GM12878 (cell line): Measurements from ENCODE around the gene CTDSP1.

Experiments
- ASH2L ChIP-seq: fragments of 300-600, 200-600 bp; sonication (generic); IDR thresholded peaks from 2 replicates; pipeline ENCODE4 v1.6.1; 2017; ENCODE audit warnings: low read depth, mild to moderate bottlenecking, borderline replicate concordance
- MEF2A ChIP-seq: IDR thresholded peaks from 2 replicates; pipeline ENCODE4 v1.6.1; 2011; ENCODE audit warnings: low read depth, mild to moderate bottlenecking, low read length, moderate library complexity; ENCODE audit not compliant: insufficient read depth
- POLR2A ChIP-seq: IDR thresholded peaks from 2 replicates; pipeline ENCODE4 v1.6.1; 2011; ENCODE audit warnings: low read depth, mild to moderate bottlenecking, low read length
- SPI1 ChIP-seq: IDR thresholded peaks from 2 replicates; pipeline ENCODE4 v1.6.1; 2011; ENCODE audit warnings: low read depth, mild to moderate bottlenecking, low read length, moderate library complexity, borderline replicate concordance; ENCODE audit not compliant: insufficient read depth
- TF ChIP-seq, protein P1 (sequence below), 3 experiments: IDR thresholded peaks in 2 of 3; conservative IDR thresholded peaks in 1 of 3; 2 replicates each; pipeline ENCODE4 v1.5.1; 2011; ENCODE audit warnings: low read depth in 3 of 3, low read length in 3 of 3, mild to moderate bottlenecking in 3 of 3, control low read depth in 2 of 3, moderate library complexity in 2 of 3, inconsistent platforms in 1 of 3, mixed read lengths in 1 of 3; ENCODE audit not compliant: control insufficient read depth in 2 of 3, insufficient read depth in 1 of 3; ENCODE audit errors: extremely low read depth in 1 of 3
- TF ChIP-seq, protein P2 (sequence below): fragments of 450-650 bp; formaldehyde crosslinking; IDR thresholded peaks from 2 replicates; pipeline ENCODE4 v1.5.0; 2022; ENCODE audit warnings: mild to moderate bottlenecking, missing genetic modification characterization
- TF ChIP-seq, protein P3 (sequence below): IDR thresholded peaks from 2 replicates; pipeline ENCODE4 v1.6.1; 2012; ENCODE audit warnings: improper control_type of control experiment, low read depth, low read length; ENCODE audit not compliant: insufficient replicate concordance
- TF ChIP-seq, protein P4 (sequence below): fragments of 450-650 bp; IDR thresholded peaks from 2 replicates; pipeline ENCODE4 v1.6.1; 2017; ENCODE audit warnings: borderline replicate concordance

DNA sequence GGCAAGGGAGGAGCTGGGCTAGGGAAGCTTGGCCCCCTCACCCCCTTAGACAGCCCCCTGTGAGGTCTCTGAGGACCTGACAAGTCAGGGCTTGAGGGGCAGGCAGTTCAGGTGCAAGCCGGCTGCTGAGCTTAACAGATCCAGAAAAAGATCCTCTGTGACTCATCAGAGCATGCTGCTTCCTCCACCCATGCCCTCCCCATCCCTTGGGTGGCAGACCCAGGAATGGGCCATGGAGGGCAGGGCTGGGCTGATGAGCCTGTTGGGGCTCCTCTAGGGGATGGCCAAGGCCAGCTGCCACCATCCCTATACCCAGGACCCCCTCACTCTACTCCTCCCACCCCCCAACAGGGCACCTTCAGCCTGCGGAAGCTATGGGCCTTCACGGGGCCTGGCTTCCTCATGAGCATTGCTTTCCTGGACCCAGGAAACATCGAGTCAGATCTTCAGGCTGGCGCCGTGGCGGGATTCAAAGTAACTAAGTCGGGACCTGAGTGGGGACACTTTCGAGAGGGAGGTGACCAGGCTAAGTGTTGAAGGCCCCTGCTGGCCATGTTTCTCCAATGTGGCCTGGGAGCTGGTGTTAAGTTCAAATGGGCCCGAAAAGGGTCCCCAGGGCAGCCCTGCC lies 15.7 kb upstream of the CTDSP1 start:
- TF ChIP-seq POLR2A (no peak), ASH2L (no peak), MEF2A (no peak), SPI1 (no peak)
- TF ChIP-seq, protein P1, sequence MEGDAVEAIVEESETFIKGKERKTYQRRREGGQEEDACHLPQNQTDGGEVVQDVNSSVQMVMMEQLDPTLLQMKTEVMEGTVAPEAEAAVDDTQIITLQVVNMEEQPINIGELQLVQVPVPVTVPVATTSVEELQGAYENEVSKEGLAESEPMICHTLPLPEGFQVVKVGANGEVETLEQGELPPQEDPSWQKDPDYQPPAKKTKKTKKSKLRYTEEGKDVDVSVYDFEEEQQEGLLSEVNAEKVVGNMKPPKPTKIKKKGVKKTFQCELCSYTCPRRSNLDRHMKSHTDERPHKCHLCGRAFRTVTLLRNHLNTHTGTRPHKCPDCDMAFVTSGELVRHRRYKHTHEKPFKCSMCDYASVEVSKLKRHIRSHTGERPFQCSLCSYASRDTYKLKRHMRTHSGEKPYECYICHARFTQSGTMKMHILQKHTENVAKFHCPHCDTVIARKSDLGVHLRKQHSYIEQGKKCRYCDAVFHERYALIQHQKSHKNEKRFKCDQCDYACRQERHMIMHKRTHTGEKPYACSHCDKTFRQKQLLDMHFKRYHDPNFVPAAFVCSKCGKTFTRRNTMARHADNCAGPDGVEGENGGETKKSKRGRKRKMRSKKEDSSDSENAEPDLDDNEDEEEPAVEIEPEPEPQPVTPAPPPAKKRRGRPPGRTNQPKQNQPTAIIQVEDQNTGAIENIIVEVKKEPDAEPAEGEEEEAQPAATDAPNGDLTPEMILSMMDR (IDR thresholded peaks at IDR 0.05 in 2 of 3, conservative IDR thresholded peaks at IDR 0.05 in 1 of 3; ENCODE audit: control insufficient read depth in 2 of 3, extremely low read depth in 1 of 3, insufficient read depth in 1 of 3, low read depth in 3 of 3, low read length in 3 of 3), result no peak
- TF ChIP-seq, protein P2, sequence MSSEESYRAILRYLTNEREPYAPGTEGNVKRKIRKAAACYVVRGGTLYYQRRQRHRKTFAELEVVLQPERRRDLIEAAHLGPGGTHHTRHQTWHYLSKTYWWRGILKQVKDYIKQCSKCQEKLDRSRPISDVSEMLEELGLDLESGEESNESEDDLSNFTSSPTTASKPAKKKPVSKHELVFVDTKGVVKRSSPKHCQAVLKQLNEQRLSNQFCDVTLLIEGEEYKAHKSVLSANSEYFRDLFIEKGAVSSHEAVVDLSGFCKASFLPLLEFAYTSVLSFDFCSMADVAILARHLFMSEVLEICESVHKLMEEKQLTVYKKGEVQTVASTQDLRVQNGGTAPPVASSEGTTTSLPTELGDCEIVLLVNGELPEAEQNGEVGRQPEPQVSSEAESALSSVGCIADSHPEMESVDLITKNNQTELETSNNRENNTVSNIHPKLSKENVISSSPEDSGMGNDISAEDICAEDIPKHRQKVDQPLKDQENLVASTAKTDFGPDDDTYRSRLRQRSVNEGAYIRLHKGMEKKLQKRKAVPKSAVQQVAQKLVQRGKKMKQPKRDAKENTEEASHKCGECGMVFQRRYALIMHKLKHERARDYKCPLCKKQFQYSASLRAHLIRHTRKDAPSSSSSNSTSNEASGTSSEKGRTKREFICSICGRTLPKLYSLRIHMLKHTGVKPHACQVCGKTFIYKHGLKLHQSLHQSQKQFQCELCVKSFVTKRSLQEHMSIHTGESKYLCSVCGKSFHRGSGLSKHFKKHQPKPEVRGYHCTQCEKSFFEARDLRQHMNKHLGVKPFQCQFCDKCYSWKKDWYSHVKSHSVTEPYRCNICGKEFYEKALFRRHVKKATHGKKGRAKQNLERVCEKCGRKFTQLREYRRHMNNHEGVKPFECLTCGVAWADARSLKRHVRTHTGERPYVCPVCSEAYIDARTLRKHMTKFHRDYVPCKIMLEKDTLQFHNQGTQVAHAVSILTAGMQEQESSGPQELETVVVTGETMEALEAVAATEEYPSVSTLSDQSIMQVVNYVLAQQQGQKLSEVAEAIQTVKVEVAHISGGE (CRISPR knock-in tag), result no peak
- TF ChIP-seq, protein P3, sequence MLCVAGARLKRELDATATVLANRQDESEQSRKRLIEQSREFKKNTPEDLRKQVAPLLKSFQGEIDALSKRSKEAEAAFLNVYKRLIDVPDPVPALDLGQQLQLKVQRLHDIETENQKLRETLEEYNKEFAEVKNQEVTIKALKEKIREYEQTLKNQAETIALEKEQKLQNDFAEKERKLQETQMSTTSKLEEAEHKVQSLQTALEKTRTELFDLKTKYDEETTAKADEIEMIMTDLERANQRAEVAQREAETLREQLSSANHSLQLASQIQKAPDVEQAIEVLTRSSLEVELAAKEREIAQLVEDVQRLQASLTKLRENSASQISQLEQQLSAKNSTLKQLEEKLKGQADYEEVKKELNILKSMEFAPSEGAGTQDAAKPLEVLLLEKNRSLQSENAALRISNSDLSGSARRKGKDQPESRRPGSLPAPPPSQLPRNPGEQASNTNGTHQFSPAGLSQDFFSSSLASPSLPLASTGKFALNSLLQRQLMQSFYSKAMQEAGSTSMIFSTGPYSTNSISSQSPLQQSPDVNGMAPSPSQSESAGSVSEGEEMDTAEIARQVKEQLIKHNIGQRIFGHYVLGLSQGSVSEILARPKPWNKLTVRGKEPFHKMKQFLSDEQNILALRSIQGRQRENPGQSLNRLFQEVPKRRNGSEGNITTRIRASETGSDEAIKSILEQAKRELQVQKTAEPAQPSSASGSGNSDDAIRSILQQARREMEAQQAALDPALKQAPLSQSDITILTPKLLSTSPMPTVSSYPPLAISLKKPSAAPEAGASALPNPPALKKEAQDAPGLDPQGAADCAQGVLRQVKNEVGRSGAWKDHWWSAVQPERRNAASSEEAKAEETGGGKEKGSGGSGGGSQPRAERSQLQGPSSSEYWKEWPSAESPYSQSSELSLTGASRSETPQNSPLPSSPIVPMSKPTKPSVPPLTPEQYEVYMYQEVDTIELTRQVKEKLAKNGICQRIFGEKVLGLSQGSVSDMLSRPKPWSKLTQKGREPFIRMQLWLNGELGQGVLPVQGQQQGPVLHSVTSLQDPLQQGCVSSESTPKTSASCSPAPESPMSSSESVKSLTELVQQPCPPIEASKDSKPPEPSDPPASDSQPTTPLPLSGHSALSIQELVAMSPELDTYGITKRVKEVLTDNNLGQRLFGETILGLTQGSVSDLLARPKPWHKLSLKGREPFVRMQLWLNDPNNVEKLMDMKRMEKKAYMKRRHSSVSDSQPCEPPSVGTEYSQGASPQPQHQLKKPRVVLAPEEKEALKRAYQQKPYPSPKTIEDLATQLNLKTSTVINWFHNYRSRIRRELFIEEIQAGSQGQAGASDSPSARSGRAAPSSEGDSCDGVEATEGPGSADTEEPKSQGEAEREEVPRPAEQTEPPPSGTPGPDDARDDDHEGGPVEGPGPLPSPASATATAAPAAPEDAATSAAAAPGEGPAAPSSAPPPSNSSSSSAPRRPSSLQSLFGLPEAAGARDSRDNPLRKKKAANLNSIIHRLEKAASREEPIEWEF, result no peak
- TF ChIP-seq, protein P4, sequence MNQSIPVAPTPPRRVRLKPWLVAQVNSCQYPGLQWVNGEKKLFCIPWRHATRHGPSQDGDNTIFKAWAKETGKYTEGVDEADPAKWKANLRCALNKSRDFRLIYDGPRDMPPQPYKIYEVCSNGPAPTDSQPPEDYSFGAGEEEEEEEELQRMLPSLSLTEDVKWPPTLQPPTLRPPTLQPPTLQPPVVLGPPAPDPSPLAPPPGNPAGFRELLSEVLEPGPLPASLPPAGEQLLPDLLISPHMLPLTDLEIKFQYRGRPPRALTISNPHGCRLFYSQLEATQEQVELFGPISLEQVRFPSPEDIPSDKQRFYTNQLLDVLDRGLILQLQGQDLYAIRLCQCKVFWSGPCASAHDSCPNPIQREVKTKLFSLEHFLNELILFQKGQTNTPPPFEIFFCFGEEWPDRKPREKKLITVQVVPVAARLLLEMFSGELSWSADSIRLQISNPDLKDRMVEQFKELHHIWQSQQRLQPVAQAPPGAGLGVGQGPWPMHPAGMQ, result no peak
